Sigmoid colon (tissue), 7 donors: ENCODE data around the gene PLA2G6. TPM values are rescaled to one million over a fixed set of nuclear protein-coding genes. Genes with fewer than 3 reads are reported as not detected.

Source experiments
- DNase-seq: peaks from one replicate; pipeline ENCODE4 v3.0.0-alpha.2; 2019
- H3K27ac ChIP-seq, 4 donors: fragments of 200-600 bp; sonication (generic); one replicate each; pipeline ENCODE4 v1.5.1; 2016 to 2019; ENCODE audit warnings: mild to moderate bottlenecking in 1 of 4
- H3K27me3 ChIP-seq, 3 donors: fragments of 200-600 bp; sonication (generic); one replicate each; pipeline ENCODE4 v1.5.1; 2019; ENCODE audit warnings: mild to moderate bottlenecking in 1 of 3
- H3K36me3 ChIP-seq, 4 donors: fragments of 200-600 bp; sonication (generic); one replicate each; pipeline ENCODE4 v1.5.1; 2016 to 2019
- H3K4me1 ChIP-seq, 4 donors: fragments of 200-600 bp; sonication (generic); one replicate each; pipeline ENCODE4 v1.5.1; 2017 to 2019
- H3K4me3 ChIP-seq, 4 donors: fragments of 200-600 bp; sonication (generic); one replicate each; pipeline ENCODE4 v1.5.1; 2017 to 2019; ENCODE audit warnings: mild to moderate bottlenecking in 2 of 4, moderate library complexity in 1 of 4
- H3K9me3 ChIP-seq, 4 donors: fragments of 200-600 bp in 3 of 4; sonication (generic) in 3 of 4; one replicate each; pipeline versions ENCODE4 v1.5.1 to v1.6.1; 2013 to 2019
- EP300 ChIP-seq, 4 donors: sonication (generic); formaldehyde crosslinking; IDR thresholded peaks; one replicate each; pipeline ENCODE4 v1.6.1; 2017; ENCODE audit warnings: antibody characterized with exemption in 4 of 4
- POLR2A ChIP-seq, 2 donors: fragments of 450-650 bp; IDR thresholded peaks; one replicate each; pipeline ENCODE4 v1.6.1; 2016; ENCODE audit warnings: antibody characterized with exemption in 2 of 2, mild to moderate bottlenecking in 2 of 2, moderate library complexity in 2 of 2
- POLR2AphosphoS5 ChIP-seq, 4 donors: sonication (generic); formaldehyde crosslinking; IDR thresholded peaks; one replicate each; pipeline ENCODE4 v1.6.1; 2017; ENCODE audit warnings: antibody characterized with exemption in 4 of 4
- WGBS, 2 donors: extraction: QIAGEN DNeasy Blood & Tissue Kit; methylation state at CpG; one replicate each; pipeline ENCODE4 v1.1.7; 2013; 5-methylcytosine and 5-hydroxymethylcytosine counted together
- intact Hi-C: fragments of 100-400 bp; cut with DNase I; formaldehyde crosslinking; loops from one replicate; pipeline ENCODE4 v1.15.1; 2023
- polyA plus RNA-seq, 3 donors: library from polyadenylated mRNA; stranded (reverse); fragments of 200-250 nt; gene quantifications; one replicate each; pipeline ENCODE4 v1.2.3, GENCODE V29; 2013
- total RNA-seq, 4 donors: library from RNA; depleted of rRNA; stranded (reverse); fragments of >200 nt; gene quantifications; one replicate each; pipeline ENCODE4 v1.1.0, GENCODE V29; 2016
- TF ChIP-seq, protein P1 (sequence below), 4 experiments: fragments of 450-650 bp in 3 of 4; fragments of 200-600 bp in 1 of 4; IDR thresholded peaks; one replicate each; pipeline ENCODE4 v1.5.1; 2016 to 2019; ENCODE audit warnings: antibody characterized with exemption in 4 of 4, mild to moderate bottlenecking in 3 of 4, moderate library complexity in 2 of 4
- donor health status: healthy with polysubstance abuse.
- donor health status: Bipolar disorder and iron deficiency.
- donor health status: healthy.

The PLA2G6 gene
- total and polyA plus RNA-seq, 7 donors: 6.6 to 36.2 (median 19.4) TPM

DNA sequence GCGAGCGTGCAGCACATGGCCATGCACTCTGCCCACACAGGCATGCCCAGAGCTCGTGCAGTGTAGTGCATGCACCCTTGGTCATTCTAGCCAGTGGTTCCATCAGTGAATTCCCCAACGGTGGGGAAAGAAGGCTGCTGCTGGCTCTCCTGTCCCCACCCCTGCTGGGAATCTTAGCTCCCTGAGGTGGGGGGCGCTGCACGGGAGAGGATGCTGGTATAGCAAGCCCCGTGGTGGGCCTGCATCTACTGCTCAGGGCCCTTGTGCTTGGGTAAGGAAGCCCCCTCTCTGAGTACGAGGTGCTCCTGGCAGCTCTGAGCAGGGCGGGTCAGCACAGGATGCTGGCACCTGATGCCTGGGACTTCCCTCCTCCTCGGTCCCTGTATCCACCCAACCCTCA, 52.6 kb downstream of the PLA2G6 start:
- TF ChIP-seq POLR2AphosphoS5 (IDR thresholded peaks at IDR 0.05): no peak
- no peak for TF ChIP-seq POLR2A (IDR thresholded peaks at IDR 0.05)
- TF ChIP-seq EP300 (IDR thresholded peaks at IDR 0.05): no peak
- TF ChIP-seq, protein P1, sequence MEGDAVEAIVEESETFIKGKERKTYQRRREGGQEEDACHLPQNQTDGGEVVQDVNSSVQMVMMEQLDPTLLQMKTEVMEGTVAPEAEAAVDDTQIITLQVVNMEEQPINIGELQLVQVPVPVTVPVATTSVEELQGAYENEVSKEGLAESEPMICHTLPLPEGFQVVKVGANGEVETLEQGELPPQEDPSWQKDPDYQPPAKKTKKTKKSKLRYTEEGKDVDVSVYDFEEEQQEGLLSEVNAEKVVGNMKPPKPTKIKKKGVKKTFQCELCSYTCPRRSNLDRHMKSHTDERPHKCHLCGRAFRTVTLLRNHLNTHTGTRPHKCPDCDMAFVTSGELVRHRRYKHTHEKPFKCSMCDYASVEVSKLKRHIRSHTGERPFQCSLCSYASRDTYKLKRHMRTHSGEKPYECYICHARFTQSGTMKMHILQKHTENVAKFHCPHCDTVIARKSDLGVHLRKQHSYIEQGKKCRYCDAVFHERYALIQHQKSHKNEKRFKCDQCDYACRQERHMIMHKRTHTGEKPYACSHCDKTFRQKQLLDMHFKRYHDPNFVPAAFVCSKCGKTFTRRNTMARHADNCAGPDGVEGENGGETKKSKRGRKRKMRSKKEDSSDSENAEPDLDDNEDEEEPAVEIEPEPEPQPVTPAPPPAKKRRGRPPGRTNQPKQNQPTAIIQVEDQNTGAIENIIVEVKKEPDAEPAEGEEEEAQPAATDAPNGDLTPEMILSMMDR (IDR thresholded peaks at IDR 0.05): no peak
- H3K27me3 ChIP-seq: no peaks in the 10 kb centered on the region
- no peak overlapping the region for H3K27ac ChIP-seq
- no peak for DNase-seq
- WGBS, 2 donors: 86 to 89% methylated on average over 10 of the region's 10 CpGs
- H3K36me3 ChIP-seq: peaks cover 0 to 34% (median 2%) of the 10 kb centered on the region in 4 donors
- H3K4me3 ChIP-seq: no peak overlapping the region
- no peaks in the 10 kb centered on the region for H3K9me3 ChIP-seq
- intact Hi-C loops: no loop called here
- H3K4me1 ChIP-seq: no peaks in the 10 kb centered on the region

DNA sequence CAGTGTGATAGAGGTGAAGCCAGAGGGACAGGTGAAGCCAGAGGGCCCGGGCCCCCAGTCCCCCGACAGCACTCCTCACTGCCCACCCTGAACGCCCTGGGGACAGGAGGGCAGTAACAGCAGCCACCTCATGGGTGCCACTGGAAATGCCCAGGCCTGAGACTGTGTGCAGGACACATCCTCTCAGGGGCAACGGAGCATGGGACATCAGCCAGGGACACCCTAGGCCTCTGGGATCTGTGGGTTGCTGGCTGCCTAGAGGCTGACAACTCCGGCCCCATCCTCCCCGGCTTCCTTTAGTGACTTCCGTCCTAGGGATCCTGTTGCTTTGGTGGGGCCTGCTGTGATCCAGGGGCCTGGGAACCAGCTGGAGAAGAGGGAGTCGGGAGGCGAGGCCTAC, 53.8 kb downstream of the PLA2G6 start:
- no peaks in the 10 kb centered on the region for H3K27me3 ChIP-seq

DNA sequence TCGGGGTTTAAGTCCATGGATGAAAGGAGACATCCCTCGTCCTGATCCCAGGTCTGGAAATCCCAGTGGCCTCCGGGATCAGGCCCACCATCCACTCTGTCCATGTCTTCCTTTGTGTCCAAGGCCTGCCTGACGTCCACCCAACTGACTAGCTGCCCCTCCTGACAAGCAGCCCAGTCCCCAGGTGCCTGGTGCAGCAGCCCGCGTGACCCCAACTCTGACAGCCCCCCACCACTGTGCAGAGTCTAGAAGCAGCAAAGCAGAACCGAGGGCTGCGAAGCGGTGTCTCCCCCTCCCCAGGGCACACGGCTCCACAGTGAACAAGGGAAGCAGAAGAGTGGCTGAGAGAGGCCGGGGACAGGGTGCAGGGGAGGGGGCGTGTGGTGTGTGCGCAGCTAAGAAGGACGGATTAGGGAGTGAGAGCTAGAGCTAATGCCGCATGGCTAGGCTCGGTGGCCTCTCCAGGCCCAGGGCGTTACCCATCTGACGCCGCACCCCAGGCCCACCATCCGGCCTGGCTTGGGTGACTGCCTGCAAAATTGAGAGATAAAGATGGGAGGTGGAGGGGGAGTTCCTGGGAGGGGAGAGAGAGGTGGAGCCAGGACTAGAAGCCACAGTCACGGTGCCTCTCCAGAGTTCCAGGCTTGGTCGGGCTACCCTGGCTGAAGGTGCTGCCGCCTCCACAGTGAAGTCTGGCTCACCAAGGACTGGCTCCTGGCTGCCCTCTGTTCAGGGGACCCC, 54.5 kb downstream of the PLA2G6 start:
- Histone ChIP-seq H3K4me1 (no peaks in the 10 kb centered on the region), H3K4me3 (no peak overlapping the region), H3K27me3 (no peaks in the 10 kb centered on the region), H3K27ac (no peak overlapping the region), H3K36me3 (peaks cover 0 to 16% (median 0%) of the 10 kb centered on the region in 4 donors), H3K9me3 (no peaks in the 10 kb centered on the region)
- intact Hi-C loops: no loop called here
- DNase-seq: no peak
- 94 to 95% methylated on average over 23 of the region's 23 CpGs for WGBS, 2 donors
- TF ChIP-seq EP300 (IDR thresholded peaks at IDR 0.05): no peak
- TF ChIP-seq, protein P1 (IDR thresholded peaks at IDR 0.05): no peak
- no peak for TF ChIP-seq POLR2AphosphoS5 (IDR thresholded peaks at IDR 0.05)
- no peak for TF ChIP-seq POLR2A (IDR thresholded peaks at IDR 0.05)

More for the DNA sequence above, 53.8 kb downstream of the PLA2G6 start:
- intact Hi-C loops: no loop called here
- DNase-seq: no peak
- no peak overlapping the region for H3K27ac ChIP-seq
- H3K9me3 ChIP-seq: no peaks in the 10 kb centered on the region
- TF ChIP-seq, protein P1 (IDR thresholded peaks at IDR 0.05): no peak
- TF ChIP-seq POLR2A (IDR thresholded peaks at IDR 0.05): no peak
- TF ChIP-seq POLR2AphosphoS5 (IDR thresholded peaks at IDR 0.05): no peak
- TF ChIP-seq EP300 (IDR thresholded peaks at IDR 0.05): no peak
- WGBS, 2 donors: 94 to 97% methylated on average over 9 of the region's 9 CpGs
- no peak overlapping the region for H3K4me3 ChIP-seq
- peaks cover 0 to 24% (median 2%) of the 10 kb centered on the region in 4 donors for H3K36me3 ChIP-seq
- no peaks in the 10 kb centered on the region for H3K4me1 ChIP-seq

DNA sequence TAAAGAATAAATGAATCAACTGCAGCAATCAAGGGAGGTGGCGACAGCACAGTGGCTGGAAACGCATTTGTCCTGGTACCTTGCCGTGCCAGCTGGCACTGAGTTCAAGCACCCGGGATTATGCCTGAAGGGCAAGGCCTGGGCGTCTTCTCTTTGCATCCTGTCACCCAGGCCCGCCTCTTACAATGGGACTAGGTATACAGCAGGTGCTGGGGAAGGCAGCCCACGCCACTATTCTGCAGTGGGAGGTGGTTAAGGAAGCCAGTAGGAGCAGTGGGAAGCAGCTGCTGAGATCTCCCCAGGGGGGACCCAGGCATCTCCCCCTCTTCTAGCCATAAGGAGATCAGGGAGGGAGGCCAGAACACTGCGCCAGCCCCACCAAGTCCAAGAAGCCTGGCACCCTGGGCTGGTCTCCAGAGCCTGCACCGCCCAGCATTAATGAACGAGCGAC, 55.9 kb downstream of the PLA2G6 start:
- Histone ChIP-seq H3K27ac (no peak overlapping the region), H3K27me3 (no peaks in the 10 kb centered on the region), H3K36me3 (peaks cover 0 to 15% (median 0%) of the 10 kb centered on the region in 4 donors), H3K9me3 (no peaks in the 10 kb centered on the region), H3K4me1 (no peaks in the 10 kb centered on the region), H3K4me3 (no peak overlapping the region)
- 83 to 91% methylated on average over 11 of the region's 11 CpGs for WGBS, 2 donors
- intact Hi-C loops: no loop called here
- TF ChIP-seq POLR2AphosphoS5 (IDR thresholded peaks at IDR 0.05): no peak
- TF ChIP-seq EP300 (IDR thresholded peaks at IDR 0.05): no peak
- TF ChIP-seq, protein P1 (IDR thresholded peaks at IDR 0.05): no peak
- TF ChIP-seq POLR2A (IDR thresholded peaks at IDR 0.05): no peak
- no peak for DNase-seq
